HepG2 (cell line): ENCODE measurements around the gene HTD2. TPM values are rescaled to one million over a fixed set of nuclear protein-coding genes. Genes with fewer than 3 reads are reported as not detected.
A peak's percentile ranks its signal among the peaks of the same experiment; 100 is the strongest.

Experiments used
- ATAC-seq: fragments of 200-7000 bp; cut with Tn5 transposase; 3 replicates; pipeline ENCODE4 v1.9.1; 2020; ENCODE audit warnings: mild to moderate bottlenecking, moderate library complexity
- BruUV-seq: library from RNA; stranded (reverse); fragments of 400-500 nt; replicated peaks from 2 replicates; lab custom pipeline; 2021; lab: Mats Ljungman, UMichigan
- CTCF ChIA-PET: fragments of 300-600 bp; formaldehyde crosslinking; extraction: SDS; loops from one replicate; lab custom pipeline; 2021; ENCODE audit warnings: low total read pairs, inconsistent platforms, low intra/inter-chr PET ratio; lab: Yijun Ruan, JAX
- POLR2A ChIA-PET: fragments of 350-600 bp; sonication (Branson Sonifier 250); formaldehyde crosslinking; loops from one replicate; lab custom pipeline; 2020; ENCODE audit warnings: antibody characterized with exemption, inconsistent platforms; lab: Yijun Ruan, JAX
- DNase-seq: peaks from one replicate; pipeline ENCODE4 v3.0.0-alpha.2; 2015; ENCODE audit warnings: low spot score
- FAIRE-seq: peaks from 3 replicates; lab custom pipeline; 2011; peaks lifted over from hg19 to GRCh38; lab: Jason Lieb, UNC
- H2AFZ ChIP-seq: one replicate; pipeline ENCODE4 v1.6.1; 2011; ENCODE audit warnings: low read length, inconsistent platforms
- H3K27ac ChIP-seq: fragments of 300-600 bp; 3 replicates; pipeline ENCODE4 v1.8.0; 2011; ENCODE audit warnings: mixed run types, mild to moderate bottlenecking, mixed read lengths, low read length, inconsistent platforms; ENCODE audit not compliant: insufficient read depth; ENCODE audit errors: extremely low read length
- H3K27me3 ChIP-seq, 2 experiments: fragments of 200-600 bp in 1 of 2; 2 replicates in 1 of 2; 3 replicates in 1 of 2; pipeline versions ENCODE4 v1.6.0 to v1.8.0; 2011; ENCODE audit warnings: low read length in 2 of 2, mild to moderate bottlenecking in 2 of 2, moderate library complexity in 2 of 2, inconsistent platforms in 1 of 2; ENCODE audit not compliant: insufficient read depth in 2 of 2, control insufficient read depth in 1 of 2
- H3K36me3 ChIP-seq, 2 experiments: fragments of 200-600 bp in 1 of 2; replicated peaks in 1 of 2; 2 replicates in 1 of 2; 3 replicates in 1 of 2; pipeline versions ENCODE4 v1.5.1 to v1.8.0; 2011; ENCODE audit warnings: low read length in 2 of 2, inconsistent platforms in 1 of 2; ENCODE audit not compliant: insufficient read depth in 2 of 2, control insufficient read depth in 1 of 2
- H3K4me1 ChIP-seq: 2 replicates; pipeline ENCODE4 v1.5.1; 2012; ENCODE audit warnings: low read length, inconsistent platforms; ENCODE audit not compliant: insufficient read depth
- H3K4me2 ChIP-seq: 2 replicates; pipeline ENCODE4 v1.6.0; 2011; ENCODE audit warnings: low read depth, low read length, inconsistent platforms
- H3K4me3 ChIP-seq, 3 experiments: fragments of 200-600 bp in 1 of 3; sonication (generic), shearing (Covaris generic) in 1 of 3; replicated peaks in 1 of 3; 2 replicates each; pipeline ENCODE4 v1.5.1; 2011 to 2016; ENCODE audit warnings: low read length in 3 of 3, inconsistent platforms in 2 of 3, low read depth in 2 of 3, mild to moderate bottlenecking in 2 of 3, control low read depth in 1 of 3, mixed read lengths in 1 of 3; ENCODE audit not compliant: insufficient read depth in 1 of 3
- H3K79me2 ChIP-seq: one replicate; pipeline ENCODE4 v1.6.1; 2011; ENCODE audit warnings: low read length, inconsistent platforms; ENCODE audit not compliant: insufficient read depth
- H3K9ac ChIP-seq: 2 replicates; pipeline ENCODE4 v1.6.0; 2011; ENCODE audit warnings: mild to moderate bottlenecking, low read depth, low read length, inconsistent platforms; ENCODE audit not compliant: insufficient read depth
- H3K9me3 ChIP-seq: 2 replicates; pipeline ENCODE4 v1.5.1; 2012; ENCODE audit warnings: mild to moderate bottlenecking, low read length
- H4K20me1 ChIP-seq: 2 replicates; pipeline ENCODE4 v1.6.0; 2011; ENCODE audit warnings: inconsistent platforms, mild to moderate bottlenecking, low read length, moderate library complexity; ENCODE audit not compliant: insufficient read depth
- HOXD1 ChIP-seq: sonication (generic); formaldehyde crosslinking; IDR thresholded peaks from 2 replicates; pipeline ENCODE4 v1.5.0; 2020; ENCODE audit warnings: missing genetic modification reagents
- KDM1A ChIP-seq: IDR thresholded peaks from 2 replicates; pipeline ENCODE4 v1.6.1; 2016; ENCODE audit warnings: missing compliant biosample characterization
- POLR2A ChIP-seq, 2 experiments: IDR thresholded peaks; 2 replicates each; pipeline ENCODE4 v1.6.1; 2011; ENCODE audit warnings: low read depth in 2 of 2, low read length in 2 of 2, mild to moderate bottlenecking in 1 of 2, moderate library complexity in 1 of 2; ENCODE audit not compliant: insufficient read depth in 1 of 2
- ZFAT ChIP-seq: sonication (generic); formaldehyde crosslinking; conservative IDR thresholded peaks from 2 replicates; pipeline ENCODE4 v1.8.1; 2023; ENCODE audit warnings: missing genetic modification reagents, inconsistent platforms
- ZMYM3 ChIP-seq: sonication (generic); formaldehyde crosslinking; IDR thresholded peaks from 2 replicates; pipeline ENCODE4 v1.5.1; 2020; ENCODE audit warnings: mild to moderate bottlenecking, missing genetic modification reagents
- ZNF230 ChIP-seq: sonication (generic); formaldehyde crosslinking; IDR thresholded peaks from 2 replicates; pipeline ENCODE4 v1.4.0; 2020; ENCODE audit warnings: mild to moderate bottlenecking, missing genetic modification reagents
- ZNF234 ChIP-seq: sonication (generic); formaldehyde crosslinking; conservative IDR thresholded peaks from 2 replicates; pipeline ENCODE4 v1.5.1; 2020; ENCODE audit warnings: mild to moderate bottlenecking, missing genetic modification reagents
- ZNF543 ChIP-seq: sonication (generic); formaldehyde crosslinking; IDR thresholded peaks from 2 replicates; pipeline ENCODE4 v1.4.0; 2020; ENCODE audit warnings: mild to moderate bottlenecking, missing genetic modification reagents
- ZNF652 ChIP-seq: IDR thresholded peaks from 2 replicates; pipeline ENCODE4 v1.6.1; 2016; ENCODE audit warnings: low read depth, borderline replicate concordance
- ZNF768 ChIP-seq: sonication (generic); formaldehyde crosslinking; IDR thresholded peaks from 2 replicates; pipeline ENCODE4 v1.4.0; 2020; ENCODE audit warnings: missing genetic modification reagents
- ZNF772 ChIP-seq: sonication (generic); formaldehyde crosslinking; IDR thresholded peaks from 2 replicates; pipeline ENCODE4 v1.5.0; 2020; ENCODE audit warnings: mild to moderate bottlenecking, missing genetic modification reagents
- WGBS: methylation state at CpG from one replicate; pipeline ENCODE4 v1.1.6; 2017; ENCODE audit warnings: low lambda C conversion rate; 5-methylcytosine and 5-hydroxymethylcytosine counted together
- in situ Hi-C: cut with HindIII; loops from 2 replicates; pipeline ENCODE4 v1.10.0; 2017; ENCODE audit warnings: low pct_unique_long_range_greater_than_20kb; ENCODE audit not compliant: extremely low pct_ligation_motif_present
- intact Hi-C: fragments of 100-400 bp; cut with micrococcal nuclease; formaldehyde crosslinking; loops from one replicate; pipeline ENCODE4 v1.10.0; 2022; ENCODE audit not compliant: unreplicated experiment
- polyA plus RNA-seq, 8 experiments: library from polyadenylated mRNA; depleted of rRNA in 3 of 8; stranded (reverse) in 7 of 8; unstranded in 1 of 8; fragments of >200 nt; fragmentation: Illumina TruSeq in 4 of 8; extraction: Trizol in 4 of 8; gene quantifications; 2 replicates each; pipeline versions ENCODE4 v1.2.1 to v1.2.3, GENCODE V29; 2011 to 2016; ENCODE audit warnings: low read depth in 4 of 8, missing spikeins in 1 of 8, mixed read lengths in 1 of 8; ENCODE audit not compliant: insufficient read depth in 1 of 8
- total RNA-seq, 5 experiments: library from RNA; depleted of rRNA; stranded (reverse); fragments of >200 nt; fragmentation: Illumina TruSeq; extraction: Trizol; gene quantifications; 2 replicates each; pipeline ENCODE4 v1.2.3, GENCODE V29; 2016; ENCODE audit warnings: low read depth in 1 of 5
- TF ChIP-seq, protein P1 (sequence below): sonication (generic); formaldehyde crosslinking; conservative IDR thresholded peaks from 2 replicates; pipeline ENCODE4 v1.8.0; 2022; ENCODE audit warnings: missing genetic modification reagents
- TF ChIP-seq, protein P2 (sequence below): sonication (generic); formaldehyde crosslinking; IDR thresholded peaks from 2 replicates; pipeline ENCODE4 v1.8.0; 2023; ENCODE audit warnings: mild to moderate bottlenecking, missing genetic modification reagents
- TF ChIP-seq, protein P3 (sequence below): sonication (generic); formaldehyde crosslinking; IDR thresholded peaks from 2 replicates; pipeline ENCODE4 v1.4.0; 2020; ENCODE audit warnings: missing genetic modification reagents, borderline replicate concordance

The HTD2 gene
- total and polyA plus RNA-seq, 2 of the 13 experiments (the other 11 are each of a cell fraction or from before 2014, with no cell fraction given): 8.6 to 13.7 TPM

DNA sequence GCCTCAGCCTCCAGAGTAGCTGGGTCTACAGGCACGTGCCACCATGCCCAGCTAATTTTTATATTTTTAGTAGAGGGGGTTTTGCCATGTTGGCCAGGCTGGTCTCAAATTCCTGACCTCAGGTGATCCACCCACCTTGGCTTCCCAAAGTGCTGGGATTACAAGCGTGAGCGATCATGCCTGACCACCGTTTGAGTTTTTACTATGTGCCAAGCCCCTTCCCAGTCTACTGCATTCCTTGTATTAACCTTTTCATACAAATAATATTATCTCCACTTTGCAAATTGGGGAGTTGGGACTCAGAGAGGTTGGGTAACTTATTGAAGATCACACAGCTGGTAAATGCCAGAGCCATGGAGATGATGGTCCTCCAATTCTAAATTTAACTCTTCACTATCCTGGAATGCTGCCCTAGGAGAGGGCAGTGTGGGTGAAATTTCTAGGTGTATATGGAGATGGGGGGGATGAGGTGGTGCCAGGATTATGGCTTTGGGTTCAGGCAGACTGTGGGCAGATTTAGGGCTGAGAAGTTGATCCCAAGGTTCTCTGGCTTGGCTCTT lies 25.4 kb downstream of the HTD2 start:
- no TSS peak for BruUV-seq
- in situ Hi-C loops: no loop called here

DNA sequence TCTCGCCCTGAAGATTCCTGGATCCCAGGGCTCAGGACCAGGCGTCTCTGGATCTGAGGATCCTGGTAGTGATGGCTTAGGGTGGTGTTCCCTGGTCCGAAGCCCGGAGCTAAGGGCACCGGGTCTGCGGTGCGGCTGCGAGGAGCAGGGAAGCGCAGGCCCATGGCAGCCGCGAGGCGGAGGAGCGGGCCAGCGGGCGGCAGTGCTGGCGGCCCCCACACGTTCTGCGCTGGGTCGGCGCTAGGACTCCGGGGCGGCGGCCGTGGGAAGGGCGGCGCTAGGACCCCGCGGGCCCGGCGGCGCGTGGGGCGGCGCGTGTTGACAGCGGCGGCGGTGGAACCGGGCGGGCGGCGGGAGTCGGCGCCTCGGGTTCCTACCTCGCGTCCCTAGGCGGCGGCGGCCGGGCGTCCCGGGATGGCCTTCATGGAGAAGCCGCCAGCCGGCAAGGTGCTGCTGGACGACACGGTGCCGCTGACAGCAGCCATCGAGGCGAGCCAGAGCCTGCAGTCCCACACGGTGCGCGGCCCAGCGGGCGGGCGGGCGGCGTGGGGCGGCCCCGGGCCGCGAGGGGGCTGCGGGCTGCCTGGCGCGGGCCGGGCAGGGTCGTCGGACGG lies 26.4 kb downstream of the HTD2 start, which contains the start of gene PXK:
Gene PXK (plus strand): TSS at position 318 of the 614 bp plus-strand sequence. CDS start 97 bp downstream, at position 415.
- H2AFZ ChIP-seq: peak within 1 kb of the TSS; percentile 11
- DNase-seq (peak; percentile 21), ATAC-seq (peak; percentile 88), FAIRE-seq (no peak)
- H3K4me2 ChIP-seq: peak within 1 kb of the TSS; percentile 76
- H3K4me3 ChIP-seq: peak within 1 kb of the TSS; percentile 82 to 96 (median 91)
- no TSS peak for BruUV-seq
- H3K9ac ChIP-seq: peak within 1 kb of the TSS; percentile 75
- H4K20me1 ChIP-seq: no peaks in the 10 kb centered on the region
- no peaks in the 10 kb centered on the region; a peak in 1 of 5 replicates for H3K27me3 ChIP-seq
- ChIA-PET POLR2A (no interaction called here), CTCF (no interaction called here)
- in situ Hi-C loops (no loop called here), intact Hi-C loops (loop anchor here (1.0 to 10.0 kb wide), 3 partner anchors 25 to 202 kb away; partner anchors contain the start of genes ACOX2 and KCTD6)
- 2% methylated on average over 15 of the region's 79 CpGs for WGBS
- peaks cover 9% of the 10 kb centered on the region for H3K79me2 ChIP-seq
- no peaks in the 10 kb centered on the region for H3K36me3 ChIP-seq
- peaks cover 40% of the 10 kb centered on the region for H3K4me1 ChIP-seq
- peak within 1 kb of the TSS; percentile 49 for H3K27ac ChIP-seq
- no peaks in the 10 kb centered on the region for H3K9me3 ChIP-seq
- TF ChIP-seq, protein P1, sequence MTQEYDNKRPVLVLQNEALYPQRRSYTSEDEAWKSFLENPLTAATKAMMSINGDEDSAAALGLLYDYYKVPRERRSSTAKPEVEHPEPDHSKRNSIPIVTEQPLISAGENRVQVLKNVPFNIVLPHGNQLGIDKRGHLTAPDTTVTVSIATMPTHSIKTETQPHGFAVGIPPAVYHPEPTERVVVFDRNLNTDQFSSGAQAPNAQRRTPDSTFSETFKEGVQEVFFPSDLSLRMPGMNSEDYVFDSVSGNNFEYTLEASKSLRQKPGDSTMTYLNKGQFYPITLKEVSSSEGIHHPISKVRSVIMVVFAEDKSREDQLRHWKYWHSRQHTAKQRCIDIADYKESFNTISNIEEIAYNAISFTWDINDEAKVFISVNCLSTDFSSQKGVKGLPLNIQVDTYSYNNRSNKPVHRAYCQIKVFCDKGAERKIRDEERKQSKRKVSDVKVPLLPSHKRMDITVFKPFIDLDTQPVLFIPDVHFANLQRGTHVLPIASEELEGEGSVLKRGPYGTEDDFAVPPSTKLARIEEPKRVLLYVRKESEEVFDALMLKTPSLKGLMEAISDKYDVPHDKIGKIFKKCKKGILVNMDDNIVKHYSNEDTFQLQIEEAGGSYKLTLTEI: no peak
- TF ChIP-seq, protein P2, sequence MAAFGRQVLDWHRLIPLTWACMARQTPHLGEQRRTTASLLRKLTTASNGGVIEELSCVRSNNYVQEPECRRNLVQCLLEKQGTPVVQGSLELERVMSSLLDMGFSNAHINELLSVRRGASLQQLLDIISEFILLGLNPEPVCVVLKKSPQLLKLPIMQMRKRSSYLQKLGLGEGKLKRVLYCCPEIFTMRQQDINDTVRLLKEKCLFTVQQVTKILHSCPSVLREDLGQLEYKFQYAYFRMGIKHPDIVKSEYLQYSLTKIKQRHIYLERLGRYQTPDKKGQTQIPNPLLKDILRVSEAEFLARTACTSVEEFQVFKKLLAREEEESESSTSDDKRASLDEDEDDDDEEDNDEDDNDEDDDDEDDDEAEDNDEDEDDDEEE (CRISPR knock-in tag): no peak
- TF ChIP-seq ZNF230 (CRISPR knock-in tag) (no peak), ZFAT (CRISPR knock-in tag) (no peak), HOXD1 (CRISPR knock-in tag) (peak; percentile 53; the same call in 1 of the 2 replicates)
- TF ChIP-seq, protein P3, sequence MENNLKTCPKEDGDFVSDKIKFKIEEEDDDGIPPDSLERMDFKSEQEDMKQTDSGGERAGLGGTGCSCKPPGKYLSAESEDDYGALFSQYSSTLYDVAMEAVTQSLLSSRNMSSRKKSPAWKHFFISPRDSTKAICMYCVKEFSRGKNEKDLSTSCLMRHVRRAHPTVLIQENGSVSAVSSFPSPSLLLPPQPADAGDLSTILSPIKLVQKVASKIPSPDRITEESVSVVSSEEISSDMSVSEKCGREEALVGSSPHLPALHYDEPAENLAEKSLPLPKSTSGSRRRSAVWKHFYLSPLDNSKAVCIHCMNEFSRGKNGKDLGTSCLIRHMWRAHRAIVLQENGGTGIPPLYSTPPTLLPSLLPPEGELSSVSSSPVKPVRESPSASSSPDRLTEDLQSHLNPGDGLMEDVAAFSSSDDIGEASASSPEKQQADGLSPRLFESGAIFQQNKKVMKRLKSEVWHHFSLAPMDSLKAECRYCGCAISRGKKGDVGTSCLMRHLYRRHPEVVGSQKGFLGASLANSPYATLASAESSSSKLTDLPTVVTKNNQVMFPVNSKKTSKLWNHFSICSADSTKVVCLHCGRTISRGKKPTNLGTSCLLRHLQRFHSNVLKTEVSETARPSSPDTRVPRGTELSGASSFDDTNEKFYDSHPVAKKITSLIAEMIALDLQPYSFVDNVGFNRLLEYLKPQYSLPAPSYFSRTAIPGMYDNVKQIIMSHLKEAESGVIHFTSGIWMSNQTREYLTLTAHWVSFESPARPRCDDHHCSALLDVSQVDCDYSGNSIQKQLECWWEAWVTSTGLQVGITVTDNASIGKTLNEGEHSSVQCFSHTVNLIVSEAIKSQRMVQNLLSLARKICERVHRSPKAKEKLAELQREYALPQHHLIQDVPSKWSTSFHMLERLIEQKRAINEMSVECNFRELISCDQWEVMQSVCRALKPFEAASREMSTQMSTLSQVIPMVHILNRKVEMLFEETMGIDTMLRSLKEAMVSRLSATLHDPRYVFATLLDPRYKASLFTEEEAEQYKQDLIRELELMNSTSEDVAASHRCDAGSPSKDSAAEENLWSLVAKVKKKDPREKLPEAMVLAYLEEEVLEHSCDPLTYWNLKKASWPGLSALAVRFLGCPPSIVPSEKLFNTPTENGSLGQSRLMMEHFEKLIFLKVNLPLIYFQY (CRISPR knock-in tag): peak; percentile 69; the same call in 1 of the 2 replicates

More for the DNA sequence above, 25.4 kb downstream of the HTD2 start:
- Histone ChIP-seq H3K36me3 (no peaks in the 10 kb centered on the region), H3K27me3 (no peaks in the 10 kb centered on the region; a peak in 1 of 5 replicates), H3K9ac (no peak overlapping the region), H3K9me3 (no peaks in the 10 kb centered on the region), H3K4me2 (peak overlapping the region; percentile 76), H4K20me1 (no peaks in the 10 kb centered on the region), H3K4me3 (peak overlapping the region in 2 of 3 experiments; percentile 91 to 96; a peak in 2 of 6 replicates), H2AFZ (no peak overlapping the region), H3K4me1 (peaks cover 47% of the 10 kb centered on the region), H3K27ac (no peak overlapping the region), H3K79me2 (peaks cover 9% of the 10 kb centered on the region)
- TF ChIP-seq ZMYM3 (CRISPR knock-in tag): peak; percentile 31; the same call in 1 of the 2 replicates
- TF ChIP-seq POLR2A (IDR thresholded peaks at IDR 0.05; ENCODE audit: insufficient read depth in 1 of 2, low read depth in 2 of 2, low read length in 2 of 2): no peak
- no peak for TF ChIP-seq ZNF543
- TF ChIP-seq ZNF652 (CRISPR knock-in tag): peak; percentile 66
- peak; percentile 84; the same call in 1 of the 2 replicates for TF ChIP-seq ZNF768 (CRISPR knock-in tag)
- no peak for TF ChIP-seq ZNF234 (CRISPR knock-in tag)
- TF ChIP-seq KDM1A: 0 out of 2 replicates have a peak, but pooled peaks have one; percentile 19
- no peak for TF ChIP-seq ZNF772 (CRISPR knock-in tag)
- ATAC-seq (no peak), FAIRE-seq (no peak), DNase-seq (no peak)
- POLR2A ChIA-PET: no interaction called here
- CTCF ChIA-PET: no interaction called here
- intact Hi-C loops: loop anchor here (2.0 to 10.0 kb wide), 2 partner anchors 161 to 203 kb away; partner anchors contain the start of genes ACOX2 and KCTD6
- 54% methylated on average over 4 of the region's 4 CpGs for WGBS
